ENCODE data around the gene SGCG. TPM values are rescaled to one million over a fixed set of nuclear protein-coding genes. Genes with fewer than 3 reads are reported as not detected.

The SGCG gene
- total RNA-seq, 1 experiment from 2014 or later: not detected

- intact Hi-C loops (cut with micrococcal nuclease; ENCODE audit: unreplicated experiment): no loop called here
- no peaks in the 10 kb centered on the region for H3K9me3 ChIP-seq (ENCODE audit: insufficient read depth, low read depth)
- no peak for DNase-seq
- H3K9me2 ChIP-seq (ENCODE audit: insufficient read depth): no peaks in the 10 kb centered on the region
- ChIA-PET POLR2A (ENCODE audit: unreplicated experiment) (no interaction called here), CTCF (no interaction called here)
- H3K27ac ChIP-seq: no peak overlapping the region
- H4K20me1 ChIP-seq (ENCODE audit: insufficient read depth): no peaks in the 10 kb centered on the region
- no peak for TF ChIP-seq CTCF (conservative IDR thresholded peaks at IDR 0.05)
- TF ChIP-seq EZH2 (IDR thresholded peaks at IDR 0.05; ENCODE audit: low read depth): no peak
- H3F3A ChIP-seq (ENCODE audit: insufficient read depth, low read depth): no peaks in the 10 kb centered on the region
- BruUV-seq (replicated peaks): no TSS peak
- H3K79me2 ChIP-seq (ENCODE audit: low read depth): no peaks in the 10 kb centered on the region
- no peaks in the 10 kb centered on the region for H3K36me3 ChIP-seq (ENCODE audit: low read depth)
- no peaks in the 10 kb centered on the region for H3K4me1 ChIP-seq (replicated peaks; ENCODE audit: insufficient read depth)
- H3K27me3 ChIP-seq (ENCODE audit: insufficient read depth, low read depth): peaks cover 41% of the 10 kb centered on the region; the same call in 1 of the 2 replicates
- no peak overlapping the region for H3K4me3 ChIP-seq
- no peak overlapping the region for H2AFZ ChIP-seq
- no peak overlapping the region for H3K4me2 ChIP-seq
Measured at GRCh38 chr13:23146811-23147625, 33.8 kb upstream of the SGCG start.

DNA sequence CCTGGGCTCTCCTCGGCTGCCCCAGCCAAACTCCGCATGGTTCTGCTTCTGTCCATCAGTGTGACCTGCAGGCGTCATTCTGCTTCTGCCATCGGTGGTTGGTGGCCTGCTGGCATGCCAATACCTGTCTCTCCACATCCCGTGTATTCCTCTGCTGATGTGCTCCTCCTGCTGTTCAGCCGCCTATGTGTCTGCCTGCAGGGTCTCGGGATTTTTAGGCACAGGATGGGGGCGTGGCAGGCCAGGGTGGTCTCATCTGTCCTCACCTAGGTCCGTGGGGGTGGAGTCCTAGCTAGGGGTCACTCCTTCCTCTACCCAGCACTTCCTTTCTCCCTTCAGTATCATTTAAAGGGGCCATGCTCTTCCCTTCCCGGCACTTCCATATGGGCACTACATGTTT, 33.0 kb upstream of the SGCG start:
- Histone ChIP-seq H3K4me3 (no peak overlapping the region), H3F3A (ENCODE audit: insufficient read depth, low read depth) (no peaks in the 10 kb centered on the region), H2AFZ (no peak overlapping the region), H3K4me2 (no peak overlapping the region), H3K4me1 (replicated peaks; ENCODE audit: insufficient read depth) (no peaks in the 10 kb centered on the region), H3K36me3 (ENCODE audit: low read depth) (no peaks in the 10 kb centered on the region), H3K27ac (no peak overlapping the region), H4K20me1 (ENCODE audit: insufficient read depth) (no peaks in the 10 kb centered on the region), H3K9me3 (ENCODE audit: insufficient read depth, low read depth) (no peaks in the 10 kb centered on the region), H3K79me2 (ENCODE audit: low read depth) (no peaks in the 10 kb centered on the region), H3K27me3 (ENCODE audit: insufficient read depth, low read depth) (peaks cover 35% of the 10 kb centered on the region; the same call in 1 of the 2 replicates), H3K9me2 (ENCODE audit: insufficient read depth) (no peaks in the 10 kb centered on the region)
- BruUV-seq (replicated peaks): no TSS peak
- DNase-seq: no peak
- POLR2A ChIA-PET (ENCODE audit: unreplicated experiment): no interaction called here
- intact Hi-C loops (cut with micrococcal nuclease; ENCODE audit: unreplicated experiment): no loop called here
- TF ChIP-seq CTCF (conservative IDR thresholded peaks at IDR 0.05): no peak
- no peak for TF ChIP-seq EZH2 (IDR thresholded peaks at IDR 0.05; ENCODE audit: low read depth)
- CTCF ChIA-PET: no interaction called here

DNA sequence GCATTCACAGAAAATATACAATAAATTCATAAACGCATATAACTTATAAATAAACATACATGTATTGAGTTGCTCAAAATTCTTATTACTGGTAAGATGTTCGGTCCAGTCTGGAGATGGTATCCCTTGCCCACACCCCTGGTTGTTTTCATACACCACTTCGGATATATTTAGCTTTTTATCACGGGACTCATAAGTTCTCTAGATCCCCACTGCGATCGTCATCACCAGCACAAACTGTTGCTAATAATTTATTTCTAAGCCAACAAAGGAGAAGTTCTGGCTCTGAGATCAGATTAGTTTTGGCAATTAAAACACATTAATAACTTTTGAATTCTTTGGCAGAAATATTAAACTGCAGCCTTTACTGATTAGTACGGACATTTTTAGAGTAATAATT, 23.0 kb upstream of the SGCG start:
- H3K4me1 ChIP-seq (replicated peaks; ENCODE audit: insufficient read depth): no peaks in the 10 kb centered on the region
- H3K79me2 ChIP-seq (ENCODE audit: low read depth): no peaks in the 10 kb centered on the region
- no peak for DNase-seq
- intact Hi-C loops (cut with micrococcal nuclease; ENCODE audit: unreplicated experiment): no loop called here
- H3K27me3 ChIP-seq (ENCODE audit: insufficient read depth, low read depth): peaks cover 21% of the 10 kb centered on the region
- H3K36me3 ChIP-seq (ENCODE audit: low read depth): no peaks in the 10 kb centered on the region
- no TSS peak for BruUV-seq (replicated peaks)
- H3K4me3 ChIP-seq: no peak overlapping the region
- no peak overlapping the region for H3K27ac ChIP-seq
- no peaks in the 10 kb centered on the region for H4K20me1 ChIP-seq (ENCODE audit: insufficient read depth)
- H3K9me2 ChIP-seq (ENCODE audit: insufficient read depth): no peaks in the 10 kb centered on the region
- H2AFZ ChIP-seq: no peak overlapping the region
- H3K9me3 ChIP-seq (ENCODE audit: insufficient read depth, low read depth): no peaks in the 10 kb centered on the region
- no peaks in the 10 kb centered on the region for H3F3A ChIP-seq (ENCODE audit: insufficient read depth, low read depth)
- no peak overlapping the region for H3K4me2 ChIP-seq
- ChIA-PET CTCF (no interaction called here), POLR2A (ENCODE audit: unreplicated experiment) (no interaction called here)
- no peak for TF ChIP-seq EZH2 (IDR thresholded peaks at IDR 0.05; ENCODE audit: low read depth)
- TF ChIP-seq CTCF (conservative IDR thresholded peaks at IDR 0.05): no peak

Data from PC-9 (cell line).